ENCODE measurements around the gene SAFB2. TPM values are rescaled to one million over a fixed set of nuclear protein-coding genes. Genes with fewer than 3 reads are reported as not detected.
A peak's percentile ranks its signal among the peaks of the same experiment; 100 is the strongest.

SAFB2 gene
- total and polyA plus RNA-seq, 2 of the 13 experiments (the other 11 are each of a cell fraction or from before 2014, with no cell fraction given): 11.2 to 31.5 TPM

GRCh38 chr19:5541456-5541855, 81.1 kb downstream of the SAFB2 start:
- POLR2A ChIA-PET: no interaction called here
- no TSS peak for BruUV-seq (replicated peaks)

GRCh38 chr19:5540208-5540607, 82.4 kb downstream of the SAFB2 start:
- Histone ChIP-seq H3K4me1 (ENCODE audit: insufficient read depth, low read length) (no peaks in the 10 kb centered on the region), H3K4me2 (ENCODE audit: low read depth, low read length) (no peak overlapping the region), H2AFZ (ENCODE audit: low read length) (no peak overlapping the region), H3K27me3 (ENCODE audit: control insufficient read depth in 1 of 2, insufficient read depth in 2 of 2, low read length in 2 of 2) (peaks cover 0 to 1% of the 10 kb centered on the region in 2 experiments; a peak in 1 of 5 replicates), H4K20me1 (ENCODE audit: insufficient read depth, low read length) (no peaks in the 10 kb centered on the region), H3K36me3 (replicated peaks in 1 of 2; ENCODE audit: control insufficient read depth in 1 of 2, insufficient read depth in 2 of 2, low read length in 2 of 2) (no peaks in the 10 kb centered on the region), H3K4me3 (replicated peaks in 1 of 3; ENCODE audit: insufficient read depth in 1 of 3, low read depth in 2 of 3, low read length in 3 of 3) (no peak overlapping the region), H3K9me3 (ENCODE audit: low read length) (peaks cover 4% of the 10 kb centered on the region), H3K27ac (ENCODE audit: extremely low read length, insufficient read depth, low read length) (no peak overlapping the region), H3K79me2 (ENCODE audit: insufficient read depth, low read length) (no peaks in the 10 kb centered on the region), H3K9ac (ENCODE audit: insufficient read depth, low read depth, low read length) (no peak overlapping the region)
- ChIA-PET CTCF (ENCODE audit: low intra/inter-chr PET ratio, low total read pairs) (no interaction called here), POLR2A (no interaction called here)
- 71% methylated on average over 9 of the region's 10 CpGs for WGBS (ENCODE audit: low lambda C conversion rate)
- intact Hi-C loops (cut with micrococcal nuclease; ENCODE audit: unreplicated experiment) (no loop called here), in situ Hi-C loops (cut with HindIII; ENCODE audit: extremely low pct_ligation_motif_present, low pct_unique_long_range_greater_than_20kb) (loop anchor here (5.0 kb wide), 1 partner anchor 37 kb away; no protein-coding TSS in a partner anchor)
- FAIRE-seq (no peak), DNase-seq (ENCODE audit: low spot score) (no peak), ATAC-seq (no peak)
- BruUV-seq (replicated peaks): no TSS peak
- peak; percentile 51; the same call in 1 of the 2 replicates for TF ChIP-seq ZBTB33 (CRISPR knock-in tag; IDR thresholded peaks at IDR 0.05)
- TF ChIP-seq NFIB (CRISPR knock-in tag; IDR thresholded peaks at IDR 0.05; ENCODE audit: borderline replicate concordance): no peak

More at GRCh38 chr19:5541456-5541855, 81.1 kb downstream of the SAFB2 start:
- Histone ChIP-seq H3K27me3 (ENCODE audit: control insufficient read depth in 1 of 2, insufficient read depth in 2 of 2, low read length in 2 of 2) (peaks cover 1 to 3% of the 10 kb centered on the region in 2 experiments; a peak in 2 of 5 replicates), H3K4me1 (ENCODE audit: insufficient read depth, low read length) (no peaks in the 10 kb centered on the region), H2AFZ (ENCODE audit: low read length) (no peak overlapping the region), H4K20me1 (ENCODE audit: insufficient read depth, low read length) (no peaks in the 10 kb centered on the region), H3K27ac (ENCODE audit: extremely low read length, insufficient read depth, low read length) (no peak overlapping the region), H3K4me2 (ENCODE audit: low read depth, low read length) (no peak overlapping the region), H3K9ac (ENCODE audit: insufficient read depth, low read depth, low read length) (no peak overlapping the region), H3K79me2 (ENCODE audit: insufficient read depth, low read length) (no peaks in the 10 kb centered on the region), H3K36me3 (replicated peaks in 1 of 2; ENCODE audit: control insufficient read depth in 1 of 2, insufficient read depth in 2 of 2, low read length in 2 of 2) (no peaks in the 10 kb centered on the region), H3K4me3 (replicated peaks in 1 of 3; ENCODE audit: insufficient read depth in 1 of 3, low read depth in 2 of 3, low read length in 3 of 3) (no peak overlapping the region), H3K9me3 (ENCODE audit: low read length) (no peaks in the 10 kb centered on the region)
- WGBS (ENCODE audit: low lambda C conversion rate): 71% methylated on average over 7 of the region's 7 CpGs
- no peak for TF ChIP-seq ZNF414 (CRISPR knock-in tag; IDR thresholded peaks at IDR 0.05)
- peak; percentile 84 for TF ChIP-seq ZNF629 (CRISPR knock-in tag; conservative IDR thresholded peaks at IDR 0.05)
- TF ChIP-seq HCFC1 (IDR thresholded peaks at IDR 0.05; ENCODE audit: low read depth, low read length): no peak
- CTCF ChIA-PET (ENCODE audit: low intra/inter-chr PET ratio, low total read pairs): no interaction called here
- FAIRE-seq: no peak
- intact Hi-C loops (cut with micrococcal nuclease; ENCODE audit: unreplicated experiment): no loop called here
- no peak for DNase-seq (ENCODE audit: low spot score)
- in situ Hi-C loops (cut with HindIII; ENCODE audit: extremely low pct_ligation_motif_present, low pct_unique_long_range_greater_than_20kb): loop anchor here (5.0 kb wide), 1 partner anchor 36 kb away; no protein-coding TSS in a partner anchor
- no peak for ATAC-seq
